GM19324 (cell line): Measurements from ENCODE around the gene CDK8.

Experiments used
- ATAC-seq: cut with Tn5 transposase; IDR thresholded peaks from one replicate; pipeline ENCODE4 v1.9.1; 2021; ENCODE audit warnings: mild to moderate bottlenecking, moderate library complexity; ENCODE audit not compliant: unreplicated experiment, low FRiP score

CDK8 gene

DNA sequence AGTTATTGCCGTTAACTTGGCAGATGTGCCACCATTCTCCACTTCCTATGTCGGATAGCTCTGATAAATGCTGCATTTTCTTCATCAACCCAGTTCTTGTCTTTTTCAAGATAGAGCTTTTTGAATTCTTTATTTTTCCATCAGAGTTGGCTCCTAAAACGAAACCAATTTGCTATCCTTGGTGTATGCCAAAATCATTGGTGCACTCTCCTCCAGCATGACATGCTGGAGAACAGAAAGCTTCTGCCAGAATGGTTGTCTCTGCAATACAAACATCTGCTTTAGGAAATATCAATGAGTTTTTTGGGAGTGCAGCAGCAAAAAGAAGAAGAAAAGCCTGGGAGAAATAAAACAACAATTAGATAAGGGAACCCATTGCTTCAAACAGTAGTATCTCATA lies 124.2 kb downstream of the CDK8 start:
- no peak for ATAC-seq

GRCh38 chr13:26379831-26380230 lies 125.9 kb downstream of the CDK8 start:
- no peak for ATAC-seq

GRCh38 chr13:26380930-26381329 lies 127.0 kb downstream of the CDK8 start:
- ATAC-seq = no peak

GRCh38 chr13:26382366-26382765 lies 128.4 kb downstream of the CDK8 start:
- ATAC-seq = no peak

DNA sequence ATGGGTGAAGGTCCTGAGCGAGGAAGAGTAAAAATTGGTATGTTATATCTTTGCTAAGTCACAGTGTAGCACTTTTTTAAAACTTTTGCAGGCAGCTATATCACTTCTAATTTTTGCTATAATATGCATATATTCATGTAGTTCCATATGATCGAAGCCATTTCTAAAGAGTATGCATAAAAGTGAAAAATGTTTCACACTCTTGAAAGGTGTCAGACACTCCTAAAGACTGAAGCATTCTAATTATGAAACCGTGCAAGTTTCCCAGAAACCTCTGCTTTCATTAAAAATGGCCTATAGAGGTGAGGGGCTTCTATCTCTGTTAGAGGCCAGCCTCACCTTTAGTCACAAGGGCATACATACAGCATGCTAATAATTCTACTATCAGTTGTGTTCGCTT lies 128.9 kb downstream of the CDK8 start:
- no peak for ATAC-seq

DNA sequence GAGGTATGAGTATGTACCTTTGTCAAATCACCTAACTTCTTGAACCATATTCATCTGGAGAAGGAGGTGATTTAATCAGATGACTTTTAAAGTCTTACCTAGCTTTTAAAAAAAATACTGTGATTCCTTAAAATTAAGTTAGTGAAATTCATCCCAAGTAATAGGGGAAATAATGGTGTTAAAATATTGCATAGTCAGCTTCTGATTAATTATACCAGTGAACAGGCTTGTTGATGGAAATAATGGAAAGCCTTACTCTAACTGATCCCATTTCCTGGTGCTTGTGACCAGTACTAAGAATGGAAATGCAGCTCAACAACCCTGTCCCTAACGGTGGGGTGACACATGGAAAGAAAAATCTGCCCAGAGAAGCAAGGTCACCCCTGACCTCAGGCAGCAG lies 130.7 kb downstream of the CDK8 start:
- ATAC-seq = no peak

- no peak for ATAC-seq
These were observed 132.1 kb downstream of the CDK8 start for GRCh38 chr13:26386026-26386425.

DNA sequence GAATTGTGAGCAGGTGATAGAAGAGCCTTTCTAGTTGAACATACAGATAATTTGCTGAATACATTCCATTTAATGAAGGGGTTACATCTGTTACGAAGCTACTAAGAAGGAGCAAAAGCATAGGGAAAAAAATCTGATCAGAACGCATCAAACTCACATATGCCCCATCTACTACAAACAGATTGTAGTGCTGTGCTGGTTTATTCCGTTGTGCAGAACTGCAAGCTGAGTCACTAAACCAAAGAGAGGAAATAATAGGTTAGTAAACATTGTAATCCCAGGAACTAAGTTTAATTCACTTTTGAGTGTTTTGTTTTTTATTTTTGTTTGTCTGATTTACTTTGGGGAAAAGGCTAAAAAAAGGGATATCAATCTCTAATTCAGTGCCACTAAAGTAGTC lies 136.3 kb downstream of the CDK8 start:
- no peak for ATAC-seq

DNA sequence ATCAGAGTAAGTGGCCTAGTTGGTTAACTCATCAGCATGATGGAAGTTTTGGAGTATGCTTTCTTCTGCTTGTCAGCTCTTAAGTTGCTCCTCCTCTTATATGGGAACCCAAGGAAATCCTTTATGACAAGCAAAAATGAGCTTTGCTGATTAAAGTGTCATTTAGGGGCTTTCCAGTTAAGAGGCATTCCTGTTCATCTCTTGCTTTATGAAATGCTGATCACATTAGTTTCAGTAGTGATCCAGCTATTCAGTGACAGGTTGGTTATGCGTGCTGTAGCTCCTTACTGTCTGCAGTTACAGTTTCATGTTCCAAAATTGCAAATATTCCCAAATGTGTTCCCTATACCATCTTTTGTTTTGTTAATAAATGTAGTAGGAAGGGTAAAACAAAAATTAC lies 146.6 kb downstream of the CDK8 start:
- no peak for ATAC-seq

DNA sequence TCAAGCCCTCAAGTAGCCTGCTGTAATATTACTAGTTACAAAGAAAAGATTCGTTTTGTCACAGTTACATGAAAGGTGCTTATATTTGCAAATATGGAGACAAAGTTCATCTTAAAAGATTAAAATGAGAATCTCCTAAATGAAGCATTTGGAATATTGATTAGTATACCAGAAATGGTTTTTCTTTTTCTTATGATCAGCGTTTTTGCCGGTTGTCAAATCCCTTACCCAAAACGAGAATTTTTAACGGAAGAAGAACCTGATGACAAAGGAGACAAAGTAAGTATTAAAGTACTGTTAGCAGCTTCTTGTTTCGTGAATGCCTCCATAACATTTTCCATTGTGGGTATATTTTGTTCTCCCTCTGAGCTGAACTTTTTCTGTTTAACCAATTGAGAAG lies 147.1 kb downstream of the CDK8 start:
- no peak for ATAC-seq

- no peak for ATAC-seq
These were observed 147.7 kb downstream of the CDK8 start for GRCh38 chr13:26401578-26402021.

- ATAC-seq = no peak
These were observed 152.9 kb downstream of the CDK8 start for GRCh38 chr13:26406791-26407190.

GRCh38 chr13:26411206-26411605 lies 157.3 kb downstream of the CDK8 start:
- no peak for ATAC-seq

DNA sequence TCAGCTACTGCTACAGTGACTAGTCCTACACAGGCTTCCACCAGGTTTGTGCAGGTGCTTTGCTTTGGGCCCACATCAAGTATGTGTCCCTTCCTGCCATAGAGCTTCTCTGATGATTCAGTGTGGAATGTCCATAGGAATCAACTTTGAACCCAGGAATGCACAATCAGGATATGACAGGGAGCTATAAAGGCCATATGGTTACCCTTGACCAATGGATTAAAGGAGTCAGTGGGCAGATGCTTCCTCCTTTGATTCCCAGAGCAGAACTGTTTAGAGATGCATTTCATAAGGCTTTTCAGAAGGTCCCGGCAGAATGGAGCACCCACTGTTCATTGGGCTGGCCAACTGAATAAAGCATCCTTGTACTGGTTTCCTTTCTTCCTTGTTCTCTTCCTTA lies 158.3 kb downstream of the CDK8 start:
- no peak for ATAC-seq

DNA sequence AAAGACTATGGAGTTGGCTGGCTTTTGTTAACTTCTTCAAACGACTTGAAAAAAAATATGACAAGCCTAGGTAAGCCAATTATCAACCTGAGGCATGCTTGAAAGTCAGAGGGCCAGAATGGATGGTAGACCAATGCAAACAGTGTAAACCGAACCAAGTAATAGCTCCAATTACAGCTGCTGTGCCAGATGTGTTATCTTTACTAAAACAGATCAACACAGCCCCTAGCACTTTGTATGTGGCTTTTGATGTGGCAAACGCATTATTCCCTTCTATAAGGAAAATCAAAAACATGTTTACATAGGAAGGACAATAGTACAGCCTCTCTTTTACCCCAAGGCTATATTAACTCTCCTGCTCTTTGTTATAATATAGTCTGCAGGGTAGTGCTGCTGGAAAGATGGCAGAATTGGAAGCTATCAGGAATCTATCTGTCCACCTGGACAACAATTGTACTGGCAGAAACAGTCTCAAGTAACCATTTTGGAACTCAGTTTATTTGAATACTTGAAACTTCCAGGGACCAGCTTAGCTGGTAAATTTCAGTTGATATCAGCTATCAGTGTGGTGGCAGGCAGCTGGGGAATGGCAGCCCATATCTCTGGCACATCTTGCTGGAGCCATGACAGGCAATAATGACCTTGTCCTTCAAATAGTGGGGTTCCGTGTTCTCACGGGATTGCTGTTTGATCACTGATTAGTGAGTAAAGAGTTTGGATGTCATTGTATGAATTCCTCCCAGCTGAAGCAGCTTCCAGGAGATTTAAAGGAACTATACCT lies 159.2 kb downstream of the CDK8 start:
- ATAC-seq = no peak

- ATAC-seq = no peak
These were observed 166.5 kb downstream of the CDK8 start for GRCh38 chr13:26420282-26420960.

DNA sequence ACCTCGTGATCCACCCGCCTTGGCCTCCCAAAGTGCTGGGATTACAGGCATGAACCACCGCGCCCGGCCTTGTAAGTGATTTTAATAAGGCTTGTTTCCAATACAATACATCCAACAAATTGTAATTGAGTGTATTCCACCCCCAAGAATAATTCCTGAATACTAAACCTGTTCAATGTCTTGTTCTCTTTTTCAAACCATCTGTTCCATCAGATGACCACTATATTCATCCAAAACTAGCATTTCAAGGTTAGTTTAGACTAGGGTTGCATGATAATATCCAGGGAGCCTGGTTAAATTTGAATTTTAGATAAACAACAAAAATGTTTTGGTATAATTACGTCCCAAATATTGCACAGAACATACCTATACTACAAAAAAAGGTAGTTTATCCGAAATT lies 168.1 kb downstream of the CDK8 start:
- ATAC-seq = no peak

GRCh38 chr13:26423629-26424028 lies 169.7 kb downstream of the CDK8 start:
- no peak for ATAC-seq

DNA sequence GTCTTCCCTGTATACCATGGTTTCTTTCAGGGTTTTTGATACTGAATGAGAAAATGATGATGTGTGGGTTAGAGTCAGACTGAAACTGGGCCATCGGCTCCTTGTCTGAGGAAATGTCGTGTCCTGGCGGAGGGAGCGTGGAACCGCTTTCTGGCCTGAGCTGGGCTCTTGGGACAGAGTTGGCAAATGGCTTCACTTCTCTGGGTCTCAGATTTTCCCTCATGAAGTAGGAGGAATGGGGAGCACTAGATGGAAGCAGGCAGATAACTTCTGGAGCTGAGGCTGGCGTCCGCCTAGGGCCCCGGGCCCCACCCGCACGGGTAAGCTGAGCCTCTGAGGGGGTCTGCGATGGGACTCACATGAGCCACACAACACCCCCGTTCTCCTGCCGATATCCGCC lies 170.3 kb downstream of the CDK8 start:
- no peak for ATAC-seq

GRCh38 chr13:26425443-26426358 lies 171.8 kb downstream of the CDK8 start:
- ATAC-seq = no peak

- ATAC-seq = no peak
These were observed 179.8 kb downstream of the CDK8 start for GRCh38 chr13:26433776-26434175.
